Measurements from ENCODE around the gene SLC17A7. TPM values are rescaled to one million over a fixed set of nuclear protein-coding genes. Genes with fewer than 3 reads are reported as not detected.

SLC17A7 gene
- total RNA-seq, 1 experiment from 2014 or later: 1.6 TPM

DNA sequence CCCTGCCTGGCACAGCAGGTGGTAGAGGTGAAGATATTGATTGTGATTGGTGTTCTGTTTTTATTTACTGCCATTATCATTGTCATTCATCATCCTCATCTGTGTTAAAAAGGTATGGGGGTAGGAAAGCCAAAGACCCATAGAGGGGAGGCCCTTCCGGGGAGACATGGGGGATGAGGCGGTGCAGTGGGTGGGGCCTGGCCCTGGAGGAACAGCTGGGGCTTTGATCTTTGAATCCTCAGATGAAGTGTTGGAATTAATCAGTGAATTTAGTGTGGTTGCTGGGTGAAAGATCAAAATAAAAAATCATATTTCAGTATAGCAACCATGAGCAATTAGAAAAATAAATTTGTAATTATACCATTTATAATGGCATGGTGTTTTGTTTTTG is 25.5 kb downstream of the SLC17A7 start (continued):
- TF ChIP-seq, protein P1, sequence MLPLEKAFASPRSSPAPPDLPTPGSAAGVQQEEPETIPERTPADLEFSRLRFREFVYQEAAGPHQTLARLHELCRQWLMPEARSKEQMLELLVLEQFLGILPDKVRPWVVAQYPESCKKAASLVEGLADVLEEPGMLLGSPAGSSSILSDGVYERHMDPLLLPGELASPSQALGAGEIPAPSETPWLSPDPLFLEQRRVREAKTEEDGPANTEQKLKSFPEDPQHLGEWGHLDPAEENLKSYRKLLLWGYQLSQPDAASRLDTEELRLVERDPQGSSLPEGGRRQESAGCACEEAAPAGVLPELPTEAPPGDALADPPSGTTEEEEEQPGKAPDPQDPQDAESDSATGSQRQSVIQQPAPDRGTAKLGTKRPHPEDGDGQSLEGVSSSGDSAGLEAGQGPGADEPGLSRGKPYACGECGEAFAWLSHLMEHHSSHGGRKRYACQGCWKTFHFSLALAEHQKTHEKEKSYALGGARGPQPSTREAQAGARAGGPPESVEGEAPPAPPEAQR (CRISPR knock-in tag; IDR thresholded peaks at IDR 0.05): no peak
- no peak for TF ChIP-seq ZNF423 (CRISPR knock-in tag; IDR thresholded peaks at IDR 0.05)

DNA sequence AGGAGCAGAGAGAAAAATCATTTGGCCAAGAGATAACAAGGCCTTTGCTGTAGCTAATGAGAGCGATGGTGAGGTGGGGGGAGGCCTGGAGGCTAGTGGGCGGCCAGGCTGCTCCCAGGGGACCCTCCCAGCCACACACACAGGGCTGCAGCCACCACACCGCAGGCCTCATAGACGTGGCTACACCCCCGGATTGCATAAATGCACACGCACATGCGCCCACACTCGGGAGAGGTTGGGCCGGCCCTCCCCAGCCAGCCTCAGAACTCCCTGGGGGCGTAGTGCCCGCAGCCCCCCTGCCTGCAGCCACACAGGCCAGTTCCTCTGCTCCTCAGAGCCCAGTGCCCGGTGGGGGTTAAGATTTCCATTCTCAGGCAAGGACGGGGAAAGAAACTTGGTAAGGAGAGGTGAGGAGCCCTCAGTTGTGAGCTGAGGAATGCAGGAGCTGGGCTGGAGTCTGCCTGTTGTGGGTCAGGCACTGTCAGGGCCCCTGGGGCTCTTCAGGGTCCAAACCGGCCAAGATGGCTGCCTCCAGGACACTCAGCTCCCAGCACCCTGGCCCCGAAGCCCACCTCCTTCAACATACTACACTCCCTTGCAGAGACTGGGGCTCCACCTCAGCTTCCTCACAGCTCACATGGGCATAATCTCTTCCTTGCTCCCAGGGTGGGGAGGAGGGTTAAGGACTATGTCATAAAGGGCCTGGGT is 26.1 kb downstream of the SLC17A7 start:
- Mint-ChIP-seq H3K27me3 (ENCODE audit: low read depth) (peaks cover 27% of the 10 kb centered on the region), H3K27ac (no peak overlapping the region; the same call in 1 of the 2 replicates), H3K4me1 (peaks cover 55% of the 10 kb centered on the region), H3K4me3 (no peak overlapping the region), H3K36me3 (no peaks in the 10 kb centered on the region), H3K9me3 (no peaks in the 10 kb centered on the region)
- POLR2A ChIA-PET: no interaction called here
- ATAC-seq (no peak), DNase-seq (ENCODE audit: low spot score) (no peak)
- TF ChIP-seq GTF2I (CRISPR knock-in tag; conservative IDR thresholded peaks at IDR 0.05) (no peak), ELF4 (CRISPR knock-in tag; IDR thresholded peaks at IDR 0.05; ENCODE audit: low read depth) (no peak), TEAD4 (CRISPR knock-in tag; IDR thresholded peaks at IDR 0.05) (no peak)
- TF ChIP-seq, protein P2, sequence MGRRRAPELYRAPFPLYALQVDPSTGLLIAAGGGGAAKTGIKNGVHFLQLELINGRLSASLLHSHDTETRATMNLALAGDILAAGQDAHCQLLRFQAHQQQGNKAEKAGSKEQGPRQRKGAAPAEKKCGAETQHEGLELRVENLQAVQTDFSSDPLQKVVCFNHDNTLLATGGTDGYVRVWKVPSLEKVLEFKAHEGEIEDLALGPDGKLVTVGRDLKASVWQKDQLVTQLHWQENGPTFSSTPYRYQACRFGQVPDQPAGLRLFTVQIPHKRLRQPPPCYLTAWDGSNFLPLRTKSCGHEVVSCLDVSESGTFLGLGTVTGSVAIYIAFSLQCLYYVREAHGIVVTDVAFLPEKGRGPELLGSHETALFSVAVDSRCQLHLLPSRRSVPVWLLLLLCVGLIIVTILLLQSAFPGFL (CRISPR knock-in tag; IDR thresholded peaks at IDR 0.05; ENCODE audit: borderline replicate concordance): no peak
- TF ChIP-seq, protein P3, sequence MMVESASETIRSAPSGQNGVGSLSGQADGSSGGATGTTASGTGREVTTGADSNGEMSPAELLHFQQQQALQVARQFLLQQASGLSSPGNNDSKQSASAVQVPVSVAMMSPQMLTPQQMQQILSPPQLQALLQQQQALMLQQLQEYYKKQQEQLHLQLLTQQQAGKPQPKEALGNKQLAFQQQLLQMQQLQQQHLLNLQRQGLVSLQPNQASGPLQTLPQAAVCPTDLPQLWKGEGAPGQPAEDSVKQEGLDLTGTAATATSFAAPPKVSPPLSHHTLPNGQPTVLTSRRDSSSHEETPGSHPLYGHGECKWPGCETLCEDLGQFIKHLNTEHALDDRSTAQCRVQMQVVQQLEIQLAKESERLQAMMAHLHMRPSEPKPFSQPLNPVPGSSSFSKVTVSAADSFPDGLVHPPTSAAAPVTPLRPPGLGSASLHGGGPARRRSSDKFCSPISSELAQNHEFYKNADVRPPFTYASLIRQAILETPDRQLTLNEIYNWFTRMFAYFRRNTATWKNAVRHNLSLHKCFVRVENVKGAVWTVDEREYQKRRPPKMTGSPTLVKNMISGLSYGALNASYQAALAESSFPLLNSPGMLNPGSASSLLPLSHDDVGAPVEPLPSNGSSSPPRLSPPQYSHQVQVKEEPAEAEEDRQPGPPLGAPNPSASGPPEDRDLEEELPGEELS (CRISPR knock-in tag; IDR thresholded peaks at IDR 0.05): no peak
- TF ChIP-seq, protein P4, sequence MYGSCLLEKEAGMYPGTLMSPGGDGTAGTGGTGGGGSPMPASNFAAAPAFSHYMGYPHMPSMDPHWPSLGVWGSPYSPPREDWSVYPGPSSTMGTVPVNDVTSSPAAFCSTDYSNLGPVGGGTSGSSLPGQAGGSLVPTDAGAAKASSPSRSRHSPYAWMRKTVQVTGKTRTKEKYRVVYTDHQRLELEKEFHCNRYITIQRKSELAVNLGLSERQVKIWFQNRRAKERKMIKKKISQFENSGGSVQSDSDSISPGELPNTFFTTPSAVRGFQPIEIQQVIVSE (CRISPR knock-in tag; IDR thresholded peaks at IDR 0.05; ENCODE audit: borderline replicate concordance): no peak
- CTCF ChIA-PET: interaction anchor here (0.6 to 8.4 kb wide), 7 partner anchors 12 to 190 kb away, joined by 3 to 120 read pairs (median 3); partner anchors contain the start of genes DKKL1 and KASH5

DNA sequence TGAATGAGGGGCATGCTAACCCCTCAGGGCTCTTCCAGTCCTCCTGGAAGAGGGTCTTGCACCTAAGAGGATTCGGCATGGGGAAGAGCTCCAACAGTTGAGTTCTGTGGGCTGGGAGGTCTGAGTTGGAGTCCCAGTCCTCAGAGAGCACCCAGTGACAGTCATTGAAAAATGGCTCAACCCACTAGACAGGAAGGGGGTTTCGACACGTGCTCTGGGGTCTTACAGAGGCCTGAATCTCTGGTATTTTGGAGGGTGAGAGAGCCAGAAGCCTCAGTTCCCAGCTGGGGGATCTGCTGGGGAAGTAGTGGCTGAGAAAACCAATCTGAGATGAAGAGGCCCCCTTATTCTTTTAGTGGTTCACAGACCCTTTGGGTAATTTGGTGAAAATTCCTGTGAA is 27.1 kb downstream of the SLC17A7 start:
- POLR2A ChIA-PET: interaction anchor here (1.0 kb wide), 1 partner anchor 11 kb away, joined by 5 read pairs; no protein-coding TSS in a partner anchor
- H3K4me1 Mint-ChIP-seq: peaks cover 51% of the 10 kb centered on the region

DNA sequence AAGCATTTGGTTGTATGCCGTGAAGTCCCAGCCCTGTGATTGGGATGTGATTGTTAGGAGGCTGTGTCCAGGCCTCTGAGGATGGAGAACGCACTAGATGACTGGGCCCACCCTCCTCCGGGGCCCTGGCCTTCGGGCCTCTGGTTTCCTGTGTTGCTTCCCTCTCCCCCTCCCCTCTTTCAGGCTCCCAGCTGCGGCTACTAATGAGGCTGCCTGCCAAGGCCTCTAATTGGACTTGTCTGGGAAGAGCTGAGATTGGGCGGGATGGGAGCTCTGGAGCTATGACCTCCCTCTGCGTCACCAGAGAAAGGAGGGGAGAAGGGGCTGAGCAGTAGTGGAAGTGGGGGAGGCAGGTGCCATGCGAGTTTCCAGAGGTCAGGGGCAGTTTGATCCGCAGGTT is 28.0 kb downstream of the SLC17A7 start:
- Mint-ChIP-seq H3K36me3 (no peaks in the 10 kb centered on the region), H3K27ac (no peak overlapping the region), H3K27me3 (ENCODE audit: low read depth) (peaks cover 11% of the 10 kb centered on the region; the same call in 1 of the 2 replicates), H3K9me3 (no peaks in the 10 kb centered on the region), H3K4me1 (peaks cover 44% of the 10 kb centered on the region), H3K4me3 (no peak overlapping the region)
- ChIA-PET POLR2A (interaction anchor here (0.6 to 1.0 kb wide), 2 partner anchors 10 to 35 kb away, joined by 4 to 5 read pairs; no protein-coding TSS in a partner anchor), CTCF (interaction anchor here (0.8 to 1.9 kb wide), 7 partner anchors 9 to 29 kb away, joined by 3 to 8 read pairs (median 4); partner anchors contain the start of gene GFY)
- ATAC-seq (no peak), DNase-seq (ENCODE audit: low spot score) (no peak)
- TF ChIP-seq TEAD4 (CRISPR knock-in tag; IDR thresholded peaks at IDR 0.05) (no peak), CREB1 (CRISPR knock-in tag; IDR thresholded peaks at IDR 0.05) (no peak), SMAD4 (CRISPR knock-in tag; IDR thresholded peaks at IDR 0.05) (no peak), KAT7 (CRISPR knock-in tag; IDR thresholded peaks at IDR 0.05; ENCODE audit: borderline replicate concordance) (no peak), OVOL2 (CRISPR knock-in tag; IDR thresholded peaks at IDR 0.05; ENCODE audit: borderline replicate concordance) (no peak), NR1H2 (CRISPR knock-in tag; IDR thresholded peaks at IDR 0.05) (no peak), ZNF671 (CRISPR knock-in tag; IDR thresholded peaks at IDR 0.05) (no peak), FOXP1 (CRISPR knock-in tag; IDR thresholded peaks at IDR 0.05; ENCODE audit: borderline replicate concordance) (no peak), ZNF317 (CRISPR knock-in tag; IDR thresholded peaks at IDR 0.05; ENCODE audit: borderline replicate concordance, low read depth) (no peak), MYBL2 (CRISPR knock-in tag; IDR thresholded peaks at IDR 0.05) (no peak), CBFB (CRISPR knock-in tag; IDR thresholded peaks at IDR 0.05; ENCODE audit: low read depth) (no peak), ZNF138 (CRISPR knock-in tag; conservative IDR thresholded peaks at IDR 0.05) (no peak), JUN (CRISPR knock-in tag; IDR thresholded peaks at IDR 0.05) (no peak)

More for the DNA sequence above, 27.1 kb downstream of the SLC17A7 start:
- H3K27me3 Mint-ChIP-seq (ENCODE audit: low read depth): peaks cover 20% of the 10 kb centered on the region
- H3K36me3 Mint-ChIP-seq: no peaks in the 10 kb centered on the region
- ATAC-seq (no peak), DNase-seq (ENCODE audit: low spot score) (no peak)
- CTCF ChIA-PET: interaction anchor here (0.8 to 1.9 kb wide), 5 partner anchors 8 to 28 kb away, joined by 3 to 8 read pairs (median 4); partner anchors contain the start of gene GFY
- no peaks in the 10 kb centered on the region for H3K9me3 Mint-ChIP-seq
- no peak for TF ChIP-seq FOXJ3 (CRISPR knock-in tag; IDR thresholded peaks at IDR 0.05; ENCODE audit: borderline replicate concordance)
- no peak overlapping the region for H3K4me3 Mint-ChIP-seq
- H3K27ac Mint-ChIP-seq: no peak overlapping the region

All from WTC11 (cell line).